ENCODE results near the gene GATA3.

DNA sequence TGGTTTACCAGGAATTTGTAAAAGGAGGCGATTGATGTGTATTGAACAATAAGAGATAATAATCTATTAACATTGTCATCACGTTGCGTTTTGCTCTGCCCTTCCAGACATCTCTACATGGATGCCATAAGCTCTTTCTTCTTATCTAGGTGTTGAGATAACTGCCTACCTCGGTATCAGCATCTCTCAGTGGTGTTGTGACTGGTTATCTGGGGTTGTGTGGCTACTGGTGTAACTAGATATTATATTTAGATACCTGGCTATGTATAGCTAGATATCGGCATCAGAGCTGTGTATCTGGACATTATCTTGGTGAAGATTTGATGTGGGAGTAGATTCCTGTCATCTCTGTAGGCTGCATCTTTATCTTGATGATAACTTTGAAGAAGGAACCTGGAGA lies 17.2 kb downstream of the GATA3 start:
- TF ChIP-seq SNAI2 (CRISPR knock-in tag; IDR thresholded peaks at IDR 0.05) (no peak), TCF4 (CRISPR knock-in tag; IDR thresholded peaks at IDR 0.05; ENCODE audit: borderline replicate concordance) (no peak)

Data from SK-N-SH treated with all-trans-retinoic acid at 6 μM for 48 hours (cell line).